AG10803 (cell line): ENCODE measurements around the gene PTPRM.

Source experiments
- DNase-seq: peaks from one replicate; pipeline ENCODE4 v3.0.0; 2010; ENCODE audit warnings: low read depth
- H3K4me3 ChIP-seq: 2 replicates; pipeline ENCODE4 v1.5.1; 2011; ENCODE audit warnings: mild to moderate bottlenecking, low read length, control low read depth
- CTCF ChIP-seq: conservative IDR thresholded peaks from 2 replicates; pipeline ENCODE4 v1.5.1; 2011; ENCODE audit warnings: mild to moderate bottlenecking, low read length, control low read depth, inconsistent platforms

The PTPRM gene

GRCh38 chr18:8034674-8035073, 467.6 kb downstream of the PTPRM start:
- no peak for DNase-seq
- TF ChIP-seq CTCF, result no peak
- no peak overlapping the region for H3K4me3 ChIP-seq

GRCh38 chr18:8036551-8036950, 469.4 kb downstream of the PTPRM start:
- no peak for DNase-seq
- no peak overlapping the region for H3K4me3 ChIP-seq

GRCh38 chr18:8037296-8037695, 470.2 kb downstream of the PTPRM start:
- no peak for DNase-seq
- TF ChIP-seq CTCF, result no peak
- H3K4me3 ChIP-seq, result no peak overlapping the region

More at GRCh38 chr18:8036551-8036950, 469.4 kb downstream of the PTPRM start:
- no peak for TF ChIP-seq CTCF

GRCh38 chr18:8040021-8040420, 472.9 kb downstream of the PTPRM start:
- H3K4me3 ChIP-seq, result no peak overlapping the region
- no peak for DNase-seq
- TF ChIP-seq CTCF, result no peak

- no peak overlapping the region for H3K4me3 ChIP-seq
- no peak for TF ChIP-seq CTCF
- DNase-seq, result no peak
Observed at GRCh38 chr18:8041526-8042111, 474.5 kb downstream of the PTPRM start.

- no peak for TF ChIP-seq CTCF
- DNase-seq, result no peak
- no peak overlapping the region for H3K4me3 ChIP-seq
Observed at GRCh38 chr18:8044004-8044403, 476.9 kb downstream of the PTPRM start.

- peak; percentile 3 for DNase-seq
- no peak overlapping the region for H3K4me3 ChIP-seq
- no peak for TF ChIP-seq CTCF
Observed at GRCh38 chr18:8045160-8045883, 478.2 kb downstream of the PTPRM start.
